ENCODE results near the gene LOXL4. TPM values are rescaled to one million over a fixed set of nuclear protein-coding genes. Genes with fewer than 3 reads are reported as not detected.

Gene LOXL4
- polyA plus RNA-seq, 3 donors = 2.8 to 4.0 (median 3.7) TPM

DNA sequence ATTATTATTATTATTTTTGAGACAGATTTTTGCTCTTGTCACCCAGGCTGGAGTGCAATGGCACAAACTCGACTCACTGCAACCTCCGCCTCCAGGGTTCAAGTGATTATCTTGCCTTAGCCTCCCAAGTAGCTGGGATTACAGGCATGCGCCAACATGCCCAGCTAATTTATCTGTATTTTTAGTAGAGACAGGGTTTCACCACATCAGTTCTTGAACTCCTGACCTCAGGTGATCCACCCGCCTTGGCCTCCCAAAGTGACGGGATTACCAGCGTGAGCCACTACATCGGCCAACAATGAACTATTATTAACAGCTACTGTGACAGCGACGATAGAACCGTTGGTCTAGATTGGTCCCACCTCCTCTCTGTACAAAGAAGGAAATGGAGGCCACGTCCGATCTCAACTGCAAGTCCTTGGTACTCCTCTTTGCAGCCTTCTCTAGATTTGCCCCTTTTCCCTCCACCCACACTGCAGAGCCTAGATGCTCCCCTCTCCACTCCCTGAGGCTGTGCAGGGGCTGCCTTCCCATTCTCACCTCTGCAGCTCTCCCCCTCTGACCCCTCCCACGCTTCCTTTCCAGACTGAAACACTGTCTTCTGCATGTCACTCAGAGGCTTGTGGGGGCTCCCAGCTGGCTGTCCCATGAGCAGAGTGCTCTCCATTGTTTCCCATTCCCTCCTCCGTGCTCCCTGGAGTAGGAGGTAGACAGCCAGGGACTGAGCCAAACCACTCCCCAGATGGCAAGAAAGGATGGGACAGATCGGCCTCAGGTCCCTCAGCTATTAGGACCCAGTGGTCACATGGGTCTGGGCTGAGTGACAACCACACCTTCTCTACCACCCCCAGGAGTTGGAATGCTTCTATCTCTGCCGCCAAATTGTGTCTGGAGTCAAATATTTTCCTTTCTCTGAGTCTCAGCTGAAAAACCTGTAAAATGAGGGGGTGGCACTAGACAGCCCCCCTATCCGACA, 2.3 kb downstream of the LOXL4 start:
- no peak for DNase-seq

DNA sequence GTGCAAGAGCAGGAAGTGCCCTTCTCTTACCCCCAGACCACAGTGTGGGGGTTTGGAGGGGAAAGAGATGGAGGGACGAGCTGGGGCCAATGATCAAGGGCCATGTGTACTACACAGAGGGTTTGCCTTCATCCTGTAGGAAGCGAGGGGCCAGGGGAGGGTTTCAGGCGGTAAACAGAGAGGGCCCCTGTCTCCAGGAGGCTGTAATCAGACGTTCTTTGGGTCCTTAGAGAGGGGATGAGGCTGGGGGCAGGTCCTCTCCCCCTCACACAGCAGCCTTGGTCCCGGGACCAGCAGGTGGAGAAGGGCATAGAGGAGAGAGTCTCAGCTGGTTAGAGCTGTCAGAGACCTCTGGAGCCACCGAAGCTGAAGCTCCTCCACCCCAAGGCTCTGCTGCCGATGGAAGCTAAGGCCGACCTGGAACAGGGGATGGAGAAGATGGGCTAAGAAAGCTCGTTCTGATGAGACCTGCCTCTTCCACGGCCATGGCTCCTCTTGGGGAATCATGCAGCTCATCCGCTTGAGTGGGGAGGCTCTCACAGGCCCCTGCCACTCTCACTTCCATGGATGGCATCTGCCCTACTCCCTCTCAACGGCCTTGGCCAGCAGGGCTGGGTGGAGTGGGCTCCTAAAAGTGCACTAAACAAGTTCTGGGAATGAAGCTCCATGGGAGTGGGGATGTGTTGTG, 3.5 kb downstream of the LOXL4 start:
- DNase-seq = no peak

DNA sequence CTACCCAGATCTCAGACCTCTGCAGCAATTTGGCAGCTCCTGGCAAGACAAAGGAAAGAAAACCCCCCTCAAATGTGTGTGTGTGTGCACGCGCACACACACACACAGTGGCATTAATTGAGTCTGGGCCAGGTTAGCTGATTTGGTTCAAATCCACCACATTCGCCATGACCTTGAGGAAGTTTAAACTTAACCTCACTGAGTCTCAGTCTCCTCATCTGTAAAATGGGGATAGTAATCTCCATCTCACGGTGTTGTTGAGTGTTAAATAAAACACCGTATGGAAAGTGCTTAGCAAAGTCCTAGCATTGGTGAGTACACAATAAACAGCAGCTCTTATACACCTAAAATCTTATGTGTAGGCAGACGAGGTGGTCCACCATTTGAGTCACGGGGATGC, 4.9 kb downstream of the LOXL4 start:
- no peak for DNase-seq

DNA sequence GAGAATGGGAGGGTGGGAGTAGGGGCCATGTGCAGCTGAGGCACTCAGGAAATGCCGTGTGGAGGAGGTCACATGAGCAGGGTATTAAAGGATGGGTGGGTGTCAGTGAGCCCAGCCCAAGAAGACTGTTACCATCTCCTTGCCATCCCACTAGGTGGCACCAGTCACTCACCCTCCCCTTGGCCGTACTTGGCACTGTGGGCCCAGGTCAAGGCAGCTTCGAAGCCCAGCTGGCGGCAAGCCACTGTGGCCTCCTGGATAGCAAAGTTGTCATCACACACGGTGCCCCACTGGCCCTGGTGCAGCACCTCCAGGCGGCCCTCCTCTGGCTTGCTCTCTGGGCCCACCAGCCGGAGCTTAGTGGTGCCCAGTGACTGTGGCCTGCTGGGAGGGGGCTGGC, 5.4 kb downstream of the LOXL4 start:
- DNase-seq = no peak

GRCh38 chr10:98261436-98262277, 6.3 kb downstream of the LOXL4 start:
- DNase-seq = no peak

- no peak for DNase-seq
Observed at GRCh38 chr10:98260752-98261151, 7.2 kb downstream of the LOXL4 start.

DNA sequence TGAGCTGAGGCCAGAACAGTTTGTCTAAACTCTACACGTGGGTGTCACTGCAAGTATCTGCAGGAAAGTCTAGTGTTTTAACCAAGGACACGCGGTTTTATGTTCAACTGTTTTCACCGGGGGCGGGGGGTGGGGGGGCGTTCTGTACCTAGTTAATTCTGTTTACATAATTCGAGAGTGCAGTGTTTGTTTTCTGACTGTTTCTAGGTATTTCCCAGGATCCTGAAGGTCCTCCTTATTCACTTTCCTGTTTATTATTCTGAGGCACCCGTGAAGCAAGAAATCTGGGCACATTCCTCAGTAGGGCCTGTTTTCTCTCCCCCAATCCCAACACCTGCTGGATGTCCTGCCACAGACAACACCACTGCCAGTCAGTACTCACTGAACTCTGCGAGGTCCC, 7.6 kb downstream of the LOXL4 start:
- no peak for DNase-seq

GRCh38 chr10:98259606-98260315, 8.2 kb downstream of the LOXL4 start:
- no peak for DNase-seq

GRCh38 chr10:98258683-98259454, 9.1 kb downstream of the LOXL4 start:
- DNase-seq = no peak

DNA sequence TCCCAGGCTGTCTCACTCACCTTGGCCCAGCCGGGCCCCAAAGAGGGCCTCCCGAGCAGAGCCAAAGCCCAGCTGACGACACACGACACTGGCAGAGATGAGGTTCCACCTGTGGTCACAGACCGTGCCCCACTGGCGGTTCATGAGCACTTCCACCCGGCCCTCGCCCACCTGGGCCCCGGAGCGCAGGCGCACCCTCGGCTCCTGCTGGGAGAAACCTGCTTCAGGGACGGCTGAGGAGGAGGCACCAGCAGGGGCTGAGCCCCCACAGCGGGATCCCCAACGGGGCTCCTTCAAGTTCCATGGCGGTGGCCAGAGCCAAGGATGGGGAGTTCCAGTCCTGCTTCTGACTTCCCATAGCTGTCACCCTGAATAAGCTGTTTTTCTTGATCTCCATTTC, 10.0 kb downstream of the LOXL4 start:
- no peak for DNase-seq

DNA sequence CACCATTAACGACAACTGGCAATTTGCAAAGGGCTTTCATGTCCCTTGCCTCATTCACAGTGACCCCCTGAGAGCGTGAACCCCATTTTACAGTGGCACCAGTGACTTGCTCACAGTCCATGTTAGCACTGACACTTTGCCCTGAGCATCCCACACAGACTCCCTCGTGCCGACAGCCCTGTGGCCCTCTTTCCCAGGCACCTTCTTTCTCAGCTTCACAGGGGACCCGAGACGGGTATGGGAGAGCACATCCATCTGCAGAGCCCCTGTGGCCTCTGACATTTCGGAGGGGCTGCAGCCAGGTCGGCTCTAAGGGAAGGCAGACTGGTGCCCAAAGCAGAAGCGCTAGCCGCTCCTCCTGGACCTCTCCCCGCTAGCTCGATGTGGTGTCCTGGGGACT, 10.8 kb downstream of the LOXL4 start:
- DNase-seq = no peak

- no peak for DNase-seq
Observed at GRCh38 chr10:98256692-98257091, 11.3 kb downstream of the LOXL4 start.

GRCh38 chr10:98255146-98255877, 12.7 kb downstream of the LOXL4 start:
- DNase-seq = no peak

DNA sequence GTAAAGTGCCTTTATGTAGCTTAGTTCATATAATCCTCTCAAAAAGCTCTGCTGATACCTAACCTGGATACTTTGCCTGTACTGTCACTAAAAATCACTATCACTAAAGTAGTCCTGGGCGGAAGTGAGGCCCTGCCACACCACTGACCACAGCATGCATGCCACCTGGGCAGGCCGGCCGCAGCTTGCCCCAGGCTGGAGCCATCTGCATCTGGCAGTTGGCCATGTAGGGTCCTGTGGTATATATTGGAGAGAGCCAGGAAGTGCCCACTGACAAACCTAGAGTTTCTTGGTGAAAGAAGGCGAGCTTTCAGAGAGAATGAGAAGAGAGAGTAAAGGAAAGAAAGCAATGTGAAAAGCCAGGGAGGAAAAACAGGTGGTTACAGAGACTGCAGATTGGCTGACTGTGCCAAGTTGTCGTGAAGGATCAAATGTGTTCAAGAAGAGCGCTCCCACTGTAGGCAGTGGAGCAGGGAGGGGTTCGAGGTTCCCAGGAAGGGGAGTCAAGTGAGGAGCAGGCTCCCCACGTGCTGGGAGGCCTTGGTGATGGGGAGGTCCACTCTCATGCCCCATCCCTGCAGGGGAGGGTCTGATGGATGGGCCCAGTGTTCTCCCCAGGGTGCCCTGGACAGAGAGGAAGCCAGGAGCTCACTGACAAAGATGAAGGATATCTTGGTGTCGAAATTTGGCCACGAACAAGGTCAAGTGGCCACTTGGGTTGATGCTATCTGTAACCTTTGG, 13.6 kb downstream of the LOXL4 start:
- no peak for DNase-seq

DNA sequence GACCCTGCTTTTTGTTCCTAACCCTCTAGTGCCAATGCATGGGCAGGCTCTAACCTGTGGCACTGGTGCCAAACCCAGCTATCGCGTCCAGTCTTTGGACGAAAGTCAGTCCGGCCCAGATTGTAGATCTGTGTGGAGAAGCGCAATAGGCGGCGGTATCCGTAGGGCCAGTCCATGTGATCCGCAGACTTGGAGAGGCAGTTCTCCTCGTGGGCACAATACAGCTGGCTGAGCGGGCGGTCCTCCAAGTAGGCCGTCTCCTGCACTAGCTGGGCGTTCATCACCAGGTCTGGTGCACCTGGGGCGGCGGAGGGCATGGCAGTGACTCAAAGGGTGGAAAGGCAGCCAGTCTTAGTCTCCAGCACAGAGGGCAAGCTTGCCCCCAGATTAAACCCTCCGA, 14.5 kb downstream of the LOXL4 start:
- DNase-seq = no peak

DNA sequence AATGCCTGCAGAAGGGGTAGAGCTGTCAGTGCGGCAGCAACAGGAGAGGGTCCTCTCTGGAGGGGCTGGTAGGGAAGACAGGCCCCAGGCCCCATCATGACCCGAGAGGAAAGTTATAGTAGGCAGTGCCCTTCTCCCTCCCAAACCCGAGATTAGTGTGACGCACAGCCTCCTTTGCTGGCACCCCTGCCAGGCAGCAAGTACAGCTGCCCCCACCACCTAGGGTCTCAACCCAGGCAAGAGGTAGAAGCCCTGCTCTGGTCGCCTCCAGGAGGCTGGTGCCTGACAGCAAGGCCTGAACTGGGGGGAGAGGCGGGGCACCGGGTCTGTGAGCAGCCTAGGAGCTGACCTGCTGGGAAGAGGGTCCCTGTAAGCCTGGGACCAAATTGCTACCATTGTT, 15.5 kb downstream of the LOXL4 start:
- no peak for DNase-seq

GRCh38 chr10:98251399-98251798, 16.6 kb downstream of the LOXL4 start:
- DNase-seq = no peak

- no peak for DNase-seq
Observed at GRCh38 chr10:98249134-98249533, 18.9 kb downstream of the LOXL4 start.

DNA sequence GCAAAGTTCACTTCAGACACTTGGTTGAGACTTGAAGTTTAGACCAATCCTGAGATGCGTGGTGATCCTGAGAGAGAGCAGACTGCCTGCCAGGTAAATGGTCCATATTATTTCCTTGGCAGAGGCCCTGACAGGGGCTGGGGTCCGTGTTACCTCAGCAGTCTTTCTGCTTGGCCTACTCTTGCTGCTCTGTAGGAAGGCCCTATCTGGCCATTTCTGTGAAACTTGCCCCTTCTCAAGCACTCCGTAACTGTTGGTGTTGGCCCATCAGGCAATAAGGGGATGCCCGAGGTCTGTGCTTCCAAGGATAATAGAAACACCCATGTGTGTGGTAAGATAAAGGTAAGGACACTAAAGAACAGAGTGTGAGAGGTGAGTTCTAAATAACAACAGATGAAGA, 20.0 kb downstream of the LOXL4 start:
- no peak for DNase-seq
